Lung (tissue), 12 donors: ENCODE measurements around the gene SPPL2A. TPM values are rescaled to one million over a fixed set of nuclear protein-coding genes. Genes with fewer than 3 reads are reported as not detected.

Source experiments
- ATAC-seq: fragments of 200-7000 bp; cut with Tn5 transposase; one replicate; pipeline ENCODE4 v1.9.1; 2020; ENCODE audit warnings: moderate number of reproducible peaks; ENCODE audit not compliant: insufficient read depth, low FRiP score
- DNase-seq, 3 donors: peaks; one replicate each; pipeline ENCODE4 v3.0.0-alpha.2; 2013 to 2017
- H3K27ac ChIP-seq, 2 donors: one replicate each; pipeline ENCODE4 v1.5.1; 2013; ENCODE audit warnings: mild to moderate bottlenecking in 2 of 2, moderate library complexity in 2 of 2, control low read depth in 1 of 2, inconsistent platforms in 1 of 2, low read depth in 1 of 2, low read length in 1 of 2
- H3K27me3 ChIP-seq, 3 donors: one replicate each; pipeline ENCODE4 v1.5.1; 2013; ENCODE audit warnings: low read length in 2 of 3; ENCODE audit not compliant: control insufficient read depth in 3 of 3, insufficient read depth in 3 of 3
- H3K36me3 ChIP-seq, 4 donors: one replicate each; pipeline ENCODE4 v1.5.1; 2013; ENCODE audit warnings: low read length in 4 of 4, mild to moderate bottlenecking in 1 of 4, moderate library complexity in 1 of 4; ENCODE audit not compliant: control insufficient read depth in 4 of 4, insufficient read depth in 4 of 4
- H3K4me1 ChIP-seq, 5 donors: one replicate each; pipeline ENCODE4 v1.5.1; 2013; ENCODE audit warnings: low read length in 5 of 5, mild to moderate bottlenecking in 2 of 5, moderate library complexity in 1 of 5; ENCODE audit not compliant: control insufficient read depth in 5 of 5, insufficient read depth in 5 of 5
- H3K4me3 ChIP-seq: one replicate; pipeline ENCODE4 v1.5.1; 2013; ENCODE audit warnings: mild to moderate bottlenecking, control low read depth, moderate library complexity
- H3K9ac ChIP-seq, 2 donors: one replicate each; pipeline ENCODE4 v1.5.1; 2013; ENCODE audit warnings: low read length in 2 of 2, control low read depth in 1 of 2; ENCODE audit not compliant: insufficient read depth in 1 of 2
- H3K9me3 ChIP-seq, 4 donors: one replicate each; pipeline ENCODE4 v1.5.1; 2013; ENCODE audit warnings: low read length in 3 of 4, mild to moderate bottlenecking in 1 of 4, moderate library complexity in 1 of 4; ENCODE audit not compliant: control insufficient read depth in 4 of 4, insufficient read depth in 3 of 4
- CTCF ChIP-seq: IDR thresholded peaks from 2 replicates; pipeline ENCODE4 v1.5.1; 2012; ENCODE audit warnings: mild to moderate bottlenecking; ENCODE audit errors: control extremely low read depth, extremely low read depth
- WGBS, 2 donors: extraction: QIAGEN DNeasy Blood & Tissue Kit; methylation state at CpG; one replicate each; pipeline ENCODE4 v1.1.7; 2013; 5-methylcytosine and 5-hydroxymethylcytosine counted together
- polyA plus RNA-seq, 2 donors: library from polyadenylated mRNA; stranded (reverse); fragments of 200-250 nt; gene quantifications; one replicate each; pipeline ENCODE4 v1.2.1, GENCODE V29; 2013
- total RNA-seq, 2 donors: library from RNA; depleted of rRNA in 1 of 2; stranded (reverse); fragments of >200 nt in 1 of 2; gene quantifications; one replicate each; pipeline ENCODE4 v1.2.1, GENCODE V29; 2014 to 2021
- donor health status: control.
- donor health status: control.
- donor health status: Bipolar disorder and iron deficiency.
- donor health status: healthy.
- donor health status: DM: yes; HTN: yes; CAD: no.

SPPL2A gene
- total and polyA plus RNA-seq, 4 donors, result 36.3 to 147 (median 124) TPM

- no peak overlapping the region for H3K27ac ChIP-seq
- 63 to 78% methylated on average over 5 of the region's 5 CpGs for WGBS, 2 donors
- no peaks in the 10 kb centered on the region for H3K27me3 ChIP-seq
- DNase-seq (no peak), ATAC-seq (no peak)
- H3K9ac ChIP-seq, result no peak overlapping the region
- H3K4me3 ChIP-seq, result no peak overlapping the region
- TF ChIP-seq CTCF, result no peak
- peaks cover 0 to 3% (median 0%) of the 10 kb centered on the region in 4 donors for H3K9me3 ChIP-seq
- no peaks in the 10 kb centered on the region for H3K4me1 ChIP-seq
- H3K36me3 ChIP-seq, result no peaks in the 10 kb centered on the region
These were observed 43.2 kb upstream of the SPPL2A start for GRCh38 chr15:50808728-50809127.

- H3K27me3 ChIP-seq, result no peaks in the 10 kb centered on the region
- no peak overlapping the region for H3K27ac ChIP-seq
- WGBS, 2 donors, result 64 to 71% methylated on average over 2 of the region's 2 CpGs
- no peak for TF ChIP-seq CTCF
- no peaks in the 10 kb centered on the region for H3K36me3 ChIP-seq
- H3K9me3 ChIP-seq, result peaks cover 0 to 3% (median 0%) of the 10 kb centered on the region in 4 donors
- no peak overlapping the region for H3K9ac ChIP-seq
- no peak overlapping the region for H3K4me3 ChIP-seq
- ATAC-seq, result no peak
- DNase-seq, result no peak
- no peaks in the 10 kb centered on the region for H3K4me1 ChIP-seq
These were observed 38.1 kb upstream of the SPPL2A start for GRCh38 chr15:50803479-50804180.

- Histone ChIP-seq H3K9me3 (peaks cover 0 to 3% (median 0%) of the 10 kb centered on the region in 4 donors), H3K27me3 (no peaks in the 10 kb centered on the region), H3K4me1 (no peaks in the 10 kb centered on the region), H3K9ac (no peak overlapping the region), H3K27ac (no peak overlapping the region), H3K4me3 (no peak overlapping the region), H3K36me3 (no peaks in the 10 kb centered on the region)
- no peak for ATAC-seq
- TF ChIP-seq CTCF, result no peak
- no peak for DNase-seq
- WGBS, 2 donors, result 96 to 97% methylated on average over 1 of the region's 1 CpG
These were observed 35.2 kb upstream of the SPPL2A start for GRCh38 chr15:50800715-50801114.

GRCh38 chr15:50798684-50799083, 33.2 kb upstream of the SPPL2A start:
- TF ChIP-seq CTCF, result no peak
- ATAC-seq (no peak), DNase-seq (no peak)
- H3K4me1 ChIP-seq, result no peaks in the 10 kb centered on the region
- no peaks in the 10 kb centered on the region for H3K27me3 ChIP-seq
- H3K9me3 ChIP-seq, result no peaks in the 10 kb centered on the region
- no peak overlapping the region for H3K4me3 ChIP-seq
- H3K36me3 ChIP-seq, result no peaks in the 10 kb centered on the region
- H3K9ac ChIP-seq, result no peak overlapping the region
- no peak overlapping the region for H3K27ac ChIP-seq
- WGBS, 2 donors, result 47 to 58% methylated on average over 3 of the region's 3 CpGs
